ENCODE results near the gene DCPS. TPM values are rescaled to one million over a fixed set of nuclear protein-coding genes. Genes with fewer than 3 reads are reported as not detected.
"Not testable (repeated sequence)": the region's sequence is repeated elsewhere in the genome, so short reads cannot be mapped to it uniquely, and the experiment has no call there.

Gene DCPS
- total and polyA plus RNA-seq, 3 donors from 2014 or later = 16.8 to 20.9 (median 16.9) TPM

- H3K9me3 ChIP-seq = no peaks in the 10 kb centered on the region
- no peak for TF ChIP-seq POLR2A (IDR thresholded peaks at IDR 0.05)
- TF ChIP-seq CTCF (IDR thresholded peaks at IDR 0.05) = no peak
- no peak for DNase-seq
- no peaks in the 10 kb centered on the region for H3K27me3 ChIP-seq
- H3K4me1 ChIP-seq = peaks cover 62% of the 10 kb centered on the region
- no peak overlapping the region for H3K4me3 ChIP-seq
- intact Hi-C loops (cut with DNase I; ENCODE audit: low total_unique reads) = no loop called here
- H3K27ac ChIP-seq = peak overlapping the region; percentile 73 to 92
- H3K36me3 ChIP-seq (ENCODE audit: low read depth, missing control alignments) = no peaks in the 10 kb centered on the region
- WGBS, 2 donors = 79 to 90% methylated on average over 10 to 11 of the region's 11 CpGs
These were observed 40.6 kb downstream of the DCPS start for GRCh38 chr11:126344141-126345080.

- H3K27me3 ChIP-seq = no peaks in the 10 kb centered on the region
- H3K9me3 ChIP-seq = no peaks in the 10 kb centered on the region
- H3K4me3 ChIP-seq = no peak overlapping the region
- TF ChIP-seq CTCF (IDR thresholded peaks at IDR 0.05) = no peak
- no peak for TF ChIP-seq POLR2A (IDR thresholded peaks at IDR 0.05)
- peak overlapping the region; percentile 73 to 92 for H3K27ac ChIP-seq
- peaks cover 62% of the 10 kb centered on the region for H3K4me1 ChIP-seq
- intact Hi-C loops (cut with DNase I; ENCODE audit: low total_unique reads) = no loop called here
- 81 to 88% methylated on average over 6 to 16 of the region's 16 CpGs for WGBS, 2 donors
- no peak for DNase-seq
- no peaks in the 10 kb centered on the region for H3K36me3 ChIP-seq (ENCODE audit: low read depth, missing control alignments)
These were observed 41.4 kb downstream of the DCPS start for GRCh38 chr11:126345283-126345682.

- Histone ChIP-seq H3K36me3 (ENCODE audit: low read depth, missing control alignments) (no peaks in the 10 kb centered on the region), H3K27me3 (no peaks in the 10 kb centered on the region), H3K9me3 (no peaks in the 10 kb centered on the region), H3K4me1 (peaks cover 67% of the 10 kb centered on the region), H3K4me3 (no peak overlapping the region), H3K27ac (peak overlapping the region; percentile 83 to 92)
- intact Hi-C loops (cut with DNase I; ENCODE audit: low total_unique reads) = no loop called here
- no peak for TF ChIP-seq CTCF (IDR thresholded peaks at IDR 0.05)
- TF ChIP-seq POLR2A (IDR thresholded peaks at IDR 0.05) = no peak
- peak; percentile 88 for DNase-seq
- WGBS, 2 donors = 34 to 54% methylated on average over 17 of the region's 17 CpGs
These were observed 42.1 kb downstream of the DCPS start for GRCh38 chr11:126345759-126346585.

- 80% methylated on average over 1 of the region's 1 CpG; no CpG with 5 or more reads in 1 of the 2 donors for WGBS, 2 donors
- TF ChIP-seq POLR2A (IDR thresholded peaks at IDR 0.05) (no peak), CTCF (IDR thresholded peaks at IDR 0.05) (no peak)
These were observed 42.7 kb downstream of the DCPS start for GRCh38 chr11:126346586-126346940.

GRCh38 chr11:126346946-126347345, 43.1 kb downstream of the DCPS start:
- H3K9me3 ChIP-seq; H3K36me3 ChIP-seq (ENCODE audit: low read depth, missing control alignments); DNase-seq; intact Hi-C loops (cut with DNase I; ENCODE audit: low total_unique reads); H3K27me3 ChIP-seq; H3K4me3 ChIP-seq: not testable (repeated sequence)
- 52 to 68% methylated on average over 7 of the region's 7 CpGs for WGBS, 2 donors
- H3K4me1 ChIP-seq = peaks cover 77% of the 10 kb centered on the region
- H3K27ac ChIP-seq = peak overlapping the region; percentile 83 to 92

More at GRCh38 chr11:126346586-126346940, 42.7 kb downstream of the DCPS start:
- Histone ChIP-seq H3K36me3 (ENCODE audit: low read depth, missing control alignments) (no peaks in the 10 kb centered on the region), H3K9me3 (no peaks in the 10 kb centered on the region), H3K4me3 (no peak overlapping the region), H3K27me3 (no peaks in the 10 kb centered on the region), H3K27ac (peak overlapping the region; percentile 83 to 92), H3K4me1 (peaks cover 73% of the 10 kb centered on the region)
- intact Hi-C loops (cut with DNase I; ENCODE audit: low total_unique reads) = no loop called here
- no peak for DNase-seq
